CD4-positive, alpha-beta T cell treated with Interferon gamma for 1 hour (primary cell): ENCODE results near the gene TTC9C.
"Not testable (repeated sequence)": the region's sequence is repeated elsewhere in the genome, so short reads cannot be mapped to it uniquely, and the experiment has no call there.

ENCODE experiments used
- DNase-seq: peaks from one replicate; pipeline ENCODE4 v3.0.0-alpha.2; 2020

Gene TTC9C

DNA sequence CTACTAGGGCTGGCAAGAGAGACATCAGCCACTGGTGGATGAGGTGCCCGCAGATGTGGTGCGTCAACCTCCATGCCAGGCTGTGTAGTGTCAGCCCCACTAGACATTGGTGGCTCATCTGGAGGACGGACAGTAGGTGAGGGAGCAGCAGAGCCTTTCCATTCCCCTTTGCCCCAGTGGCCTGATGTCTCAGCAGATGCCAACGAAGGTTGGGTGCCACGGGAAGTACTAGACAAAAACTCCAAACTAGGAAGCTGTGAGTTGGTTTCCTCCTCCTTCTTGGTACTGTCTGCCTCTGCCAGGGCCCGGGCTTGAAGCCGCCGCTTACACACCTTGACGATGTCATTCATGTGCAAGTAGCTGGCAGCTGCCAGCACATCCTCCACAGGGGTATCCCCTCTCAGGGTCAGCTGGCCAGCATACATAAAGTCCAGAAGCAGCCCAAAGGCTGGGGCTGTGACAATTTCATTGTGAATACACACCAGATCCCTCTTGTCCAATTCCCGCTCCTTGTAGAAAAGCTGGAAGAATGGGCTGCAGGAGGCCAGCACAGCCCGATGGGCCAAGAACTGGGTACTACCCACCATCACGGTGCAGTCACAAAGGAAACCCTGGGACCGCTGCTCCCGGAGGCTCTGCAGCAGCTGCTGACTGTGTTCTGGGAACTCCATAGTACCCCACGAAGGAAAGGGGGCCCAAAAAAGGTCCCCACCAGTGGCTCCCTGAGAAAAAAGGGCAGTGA, 24.9 kb downstream of the TTC9C start:
- DNase-seq: no peak

DNA sequence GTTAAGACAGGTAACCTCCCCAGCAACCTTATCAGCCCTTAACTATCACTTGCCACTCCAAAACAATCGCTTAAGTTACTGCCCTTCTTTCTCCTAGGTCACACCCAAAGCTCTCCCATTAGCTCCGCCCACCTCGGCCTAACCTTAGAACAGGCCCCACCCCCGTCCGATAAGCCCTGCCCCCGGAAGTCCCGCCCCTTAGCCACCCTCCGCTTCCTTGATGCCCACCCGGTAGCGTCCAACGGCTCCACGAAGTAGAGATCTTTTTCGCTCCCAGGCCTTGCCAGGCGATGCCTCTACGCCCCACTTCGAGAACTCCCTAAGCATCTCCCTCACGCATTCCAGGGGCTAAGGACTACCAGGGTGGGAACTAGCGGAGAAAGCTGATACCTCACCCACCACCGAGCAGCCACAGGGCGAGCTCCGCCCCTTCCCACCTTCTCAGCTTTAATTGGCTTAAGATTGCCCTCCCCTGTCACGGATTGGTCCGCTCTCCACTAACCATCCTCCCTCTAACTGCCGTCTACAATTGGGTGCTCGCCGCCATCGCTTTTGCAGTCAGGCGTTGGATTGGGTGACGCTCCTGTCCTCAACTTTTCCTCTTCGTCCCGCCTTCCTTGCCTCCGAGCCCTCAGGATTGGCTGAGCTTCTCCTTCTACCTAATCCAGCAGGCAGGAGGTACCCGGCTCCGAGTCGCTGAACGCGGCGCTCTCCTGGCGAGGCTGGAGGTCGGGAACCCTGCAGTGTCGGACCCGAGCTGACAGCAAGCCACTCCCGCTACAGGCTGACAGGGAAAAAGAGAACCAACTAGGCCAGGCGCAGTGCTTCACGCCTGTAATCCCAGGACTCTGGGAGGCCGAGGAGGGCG, 25.7 kb downstream of the TTC9C start, which contains the start of gene ZBTB3:
Gene ZBTB3 (minus strand): TSS at position 425 of the 868 bp plus-strand sequence. CDS start 496 bp downstream, outside the sequence.
- DNase-seq: peak; percentile 99

DNA sequence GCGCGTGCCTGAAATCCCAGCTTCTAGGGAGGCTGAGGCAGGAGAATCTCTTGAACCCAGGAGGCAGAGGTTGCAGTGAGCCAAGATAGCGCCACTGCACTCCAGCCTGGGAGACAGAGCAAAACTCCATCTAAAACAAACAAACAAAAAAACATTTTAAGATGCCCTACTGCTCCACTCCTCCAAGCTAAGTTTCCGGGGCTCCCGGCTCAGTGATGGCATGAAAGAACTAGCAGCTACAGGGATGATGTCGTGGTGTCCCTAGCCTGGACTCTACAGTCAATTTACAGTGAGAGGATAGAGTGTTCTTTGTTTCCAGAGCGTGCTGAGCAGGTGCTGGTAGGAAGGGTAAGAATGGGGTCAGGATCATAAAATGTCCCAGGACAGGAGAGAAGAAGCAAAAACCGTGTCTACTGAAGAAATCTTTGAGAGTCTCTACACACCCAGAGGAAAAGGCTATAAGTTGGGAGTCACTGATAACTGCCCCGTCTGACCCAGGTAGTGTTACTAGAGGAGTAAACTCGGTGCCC, 26.9 kb downstream of the TTC9C start:
- DNase-seq: no peak

DNA sequence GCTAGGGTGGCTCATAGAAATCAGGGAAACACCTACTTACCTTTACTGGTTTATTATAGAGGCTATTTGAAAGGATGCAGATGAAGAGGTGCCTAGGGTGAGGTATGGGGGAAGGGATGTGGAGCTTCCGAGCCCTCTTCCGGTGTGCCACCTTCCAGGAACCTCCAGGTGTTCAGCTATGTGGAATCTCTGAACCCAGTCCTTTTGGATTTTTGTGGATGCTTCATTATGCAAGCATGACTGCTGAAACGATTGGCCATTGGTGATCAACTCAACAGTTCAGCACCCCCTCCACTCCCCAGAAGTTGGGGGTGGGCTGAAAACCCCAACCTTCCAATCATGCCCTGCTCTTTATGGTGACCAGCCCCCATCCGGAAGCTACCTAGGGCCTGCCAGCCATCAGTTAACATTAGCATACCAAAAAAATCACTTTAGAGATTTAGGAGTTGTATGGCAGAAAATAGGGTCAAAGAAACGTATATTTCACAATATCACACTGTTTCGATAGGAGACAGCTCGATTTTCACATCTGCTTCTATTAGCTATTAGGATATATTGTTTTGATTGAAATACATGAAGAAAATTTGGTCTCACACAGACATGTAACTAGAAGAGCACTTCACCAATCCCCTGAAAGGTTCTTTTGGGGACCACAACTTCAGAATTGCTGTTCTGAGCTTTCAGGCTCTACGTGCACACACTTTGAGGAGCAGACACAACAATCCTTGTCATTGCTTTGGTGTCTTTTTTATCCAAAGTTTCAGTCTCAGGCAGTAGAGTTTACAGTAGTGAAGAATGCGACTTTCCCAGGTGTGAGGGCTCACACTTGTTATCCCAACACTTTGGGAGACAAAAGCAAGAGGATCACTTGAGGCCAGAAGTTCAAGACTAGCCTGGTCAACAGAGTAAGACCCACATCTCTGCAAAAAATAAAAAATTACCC, 29.8 kb downstream of the TTC9C start:
- DNase-seq: no peak

DNA sequence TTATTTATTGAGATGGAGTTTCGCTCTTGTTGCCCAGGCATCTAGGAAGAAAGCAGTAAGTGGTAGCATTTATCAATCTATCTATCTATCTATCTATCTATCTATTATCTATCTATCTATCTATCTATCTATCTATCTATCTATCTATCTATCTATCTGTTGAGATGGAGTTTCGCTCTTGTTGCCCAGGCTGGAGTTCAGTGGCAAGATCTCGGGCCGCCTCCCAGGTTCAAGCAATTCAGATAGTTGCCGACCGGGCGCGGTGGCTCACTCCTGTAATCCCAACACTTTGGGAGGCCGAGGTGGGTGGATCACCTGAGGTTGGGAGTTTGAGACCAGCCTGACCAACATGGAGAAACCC, 32.6 kb downstream of the TTC9C start:
- DNase-seq: not testable (repeated sequence)

DNA sequence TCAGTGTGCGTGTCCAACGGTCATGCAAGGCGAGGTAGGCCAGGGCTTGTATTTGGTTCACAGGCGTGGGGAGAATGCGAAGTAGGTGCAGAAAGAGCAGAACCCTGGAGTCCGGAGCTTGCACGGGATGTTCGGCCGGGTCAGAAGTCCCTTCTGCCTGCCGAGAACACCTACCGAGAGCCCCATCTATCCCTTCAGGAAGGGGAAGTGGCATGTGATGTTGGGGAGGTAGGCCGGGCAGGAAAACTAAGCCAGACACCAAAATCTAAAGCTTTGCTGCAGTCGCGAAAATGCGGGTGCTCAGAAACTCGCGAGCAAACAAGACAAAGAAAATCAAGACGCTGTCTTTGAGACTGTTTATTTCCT, 42.5 kb downstream of the TTC9C start:
- DNase-seq: no peak

DNA sequence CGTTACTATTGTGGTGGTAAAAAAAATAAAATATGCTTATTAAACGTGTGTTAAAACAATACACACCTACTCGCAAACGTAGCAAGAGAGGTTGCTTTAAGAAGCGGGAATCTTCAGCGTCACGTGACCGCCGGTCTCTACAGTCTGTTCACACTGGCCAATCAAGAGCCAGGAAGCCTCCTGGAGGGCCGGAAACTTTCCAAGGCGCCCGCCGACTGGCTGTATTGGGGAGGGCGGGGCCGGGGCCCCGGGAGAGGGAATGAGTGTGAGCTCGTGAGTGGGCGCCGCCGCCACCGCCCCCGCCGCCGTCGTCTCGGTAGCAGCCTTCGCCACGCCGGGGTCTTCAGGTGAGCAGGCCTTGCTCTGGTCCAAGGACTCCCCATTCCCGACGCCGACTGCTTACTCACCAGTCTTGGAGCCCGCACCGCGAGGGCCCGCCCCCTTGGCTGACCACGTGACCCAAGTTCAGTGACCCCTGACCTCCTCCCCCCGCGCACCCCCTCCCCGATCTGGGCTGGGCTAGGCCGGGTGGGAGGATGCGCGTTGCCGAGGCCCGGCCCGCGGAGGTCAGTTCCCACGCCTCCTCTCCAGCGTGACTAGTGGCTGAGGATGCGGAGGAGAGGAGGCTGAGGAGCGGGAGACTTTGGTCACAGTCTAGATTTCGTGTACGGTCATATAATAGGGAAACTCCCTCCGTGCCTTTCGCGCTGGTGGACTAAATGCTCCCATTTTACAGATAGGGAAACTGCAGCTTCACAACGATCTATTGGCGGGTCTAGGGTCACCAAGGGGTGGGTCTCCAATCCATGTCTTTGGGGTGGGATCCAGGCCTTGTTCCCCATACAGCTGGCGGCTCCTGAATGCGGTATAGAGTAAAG, 43.1 kb downstream of the TTC9C start, which contains the start of gene TAF6L:
Gene TAF6L (plus strand): TSS at position 253 of the 878 bp plus-strand sequence. CDS start 4,388 bp downstream, outside the sequence.
- peak; percentile 89 for DNase-seq

DNA sequence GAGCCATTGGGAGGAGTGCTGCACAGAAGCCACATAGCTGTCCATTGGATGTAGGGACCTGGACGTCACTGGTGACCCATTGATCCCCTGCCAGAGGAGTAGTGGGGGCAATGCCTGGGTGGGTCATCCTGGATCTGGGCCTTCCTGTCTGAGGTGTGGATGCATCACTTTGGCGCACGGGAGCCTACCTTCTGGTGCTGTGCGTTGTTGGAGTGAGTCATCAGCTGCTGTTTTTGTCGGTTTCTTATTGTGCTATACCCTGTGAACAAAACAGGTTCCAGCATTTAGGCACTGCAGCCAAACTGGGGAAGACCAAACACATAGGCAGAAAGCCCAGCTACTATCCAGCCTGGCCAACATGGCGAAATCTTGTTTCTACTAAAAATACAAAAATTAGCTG, 46.1 kb downstream of the TTC9C start:
- no peak for DNase-seq

DNA sequence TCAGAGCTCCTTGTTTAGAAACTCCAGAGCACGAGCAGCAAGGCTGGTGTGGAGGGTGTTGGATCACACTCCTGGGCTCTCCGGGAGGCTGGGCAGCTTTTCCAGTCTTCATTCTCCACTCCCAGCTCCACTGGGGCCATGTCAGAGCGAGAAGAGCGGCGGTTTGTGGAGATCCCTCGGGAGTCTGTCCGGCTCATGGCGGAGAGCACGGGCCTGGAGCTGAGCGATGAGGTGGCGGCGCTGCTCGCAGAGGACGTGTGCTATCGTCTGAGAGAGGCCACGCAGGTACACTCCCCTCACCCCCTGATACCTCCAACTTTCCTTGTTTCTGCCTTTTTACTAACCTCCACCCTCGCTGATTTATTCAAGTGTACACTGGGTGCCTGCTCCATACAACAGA, 47.4 kb downstream of the TTC9C start:
- no peak for DNase-seq

DNA sequence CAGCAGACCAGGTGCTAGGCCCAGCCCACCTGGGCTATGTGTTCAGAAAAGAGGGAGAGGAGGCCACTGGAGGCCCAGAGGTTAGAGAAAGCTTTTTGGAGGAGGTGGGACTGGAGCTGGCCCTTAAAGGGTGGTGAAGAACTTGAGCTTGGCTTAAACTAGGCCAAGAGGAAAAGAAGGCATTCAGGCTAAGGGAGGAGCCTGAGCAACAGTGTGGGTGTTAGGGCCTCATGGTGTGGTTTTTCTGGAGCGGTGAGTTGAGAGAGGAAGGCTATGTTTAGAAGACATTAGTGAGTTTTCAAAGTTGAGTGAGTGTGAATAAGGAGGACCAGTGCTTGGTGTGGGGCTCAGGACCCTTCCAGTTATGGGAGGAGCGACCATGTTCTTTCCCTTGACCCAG, 49.1 kb downstream of the TTC9C start:
- DNase-seq: no peak

DNA sequence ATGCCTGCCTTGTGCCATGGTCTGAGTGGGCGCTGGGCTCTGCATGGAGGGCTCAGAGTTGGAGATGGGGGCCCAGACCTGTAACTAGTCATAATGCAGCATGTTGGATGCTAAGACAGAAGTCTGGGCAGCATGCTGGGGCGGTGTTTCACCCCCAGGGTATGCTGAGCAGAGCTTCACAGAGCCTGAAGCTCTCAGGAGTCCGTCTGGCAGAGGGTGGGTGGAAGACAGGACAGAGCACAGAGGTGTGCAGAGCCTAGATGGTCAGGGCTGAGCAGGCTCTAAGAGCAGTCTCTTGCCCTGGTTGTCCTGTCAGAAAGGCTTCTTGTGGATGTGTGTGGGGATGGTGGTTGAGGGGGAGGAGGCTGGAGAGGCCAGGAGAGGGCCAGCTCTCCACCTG, 50.2 kb downstream of the TTC9C start:
- no peak for DNase-seq

DNA sequence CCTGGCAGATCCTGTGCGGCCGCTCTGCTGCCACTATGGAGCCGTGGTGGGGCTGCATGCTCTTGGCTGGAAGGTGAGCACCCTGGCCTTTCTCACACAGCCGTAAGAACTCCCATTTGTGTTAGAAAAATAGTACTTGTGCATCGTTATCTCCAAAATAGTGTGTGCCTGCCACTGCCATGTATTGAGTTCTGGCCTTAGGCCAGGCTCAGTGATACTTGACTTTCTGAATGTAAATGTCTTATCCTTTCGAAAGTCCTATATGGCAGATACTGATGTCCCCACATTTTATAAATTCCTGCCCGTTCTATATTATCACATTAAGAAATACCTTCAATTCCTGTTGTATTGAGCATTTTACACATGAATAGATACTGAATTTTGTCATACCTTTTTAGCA, 54.5 kb downstream of the TTC9C start:
- DNase-seq: no peak

DNA sequence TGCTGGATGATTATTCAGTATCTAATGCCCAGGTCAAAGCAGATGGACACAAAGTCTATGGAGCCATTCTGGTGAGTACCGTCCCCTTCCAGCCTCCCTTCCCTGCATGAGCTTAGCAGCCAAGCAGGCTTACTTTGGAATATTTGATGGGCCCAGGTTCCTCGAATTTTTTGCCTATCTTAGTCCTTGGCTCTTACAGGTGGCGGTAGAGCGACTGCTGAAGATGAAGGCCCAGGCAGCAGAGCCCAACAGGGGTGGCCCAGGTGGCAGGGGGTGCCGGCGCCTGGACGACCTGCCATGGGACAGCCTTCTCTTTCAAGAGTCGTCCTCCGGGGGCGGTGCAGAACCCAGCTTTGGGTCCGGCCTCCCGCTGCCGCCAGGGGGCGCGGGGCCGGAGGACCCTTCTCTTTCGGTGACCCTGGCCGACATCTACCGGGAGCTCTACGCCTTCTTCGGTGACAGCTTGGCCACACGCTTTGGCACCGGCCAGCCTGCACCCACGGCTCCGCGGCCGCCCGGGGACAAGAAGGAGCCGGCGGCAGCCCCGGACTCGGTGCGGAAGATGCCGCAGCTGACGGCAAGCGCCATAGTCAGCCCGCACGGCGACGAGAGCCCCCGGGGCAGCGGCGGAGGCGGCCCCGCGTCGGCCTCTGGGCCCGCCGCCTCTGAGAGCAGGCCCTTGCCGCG, 58.2 kb downstream of the TTC9C start:
- peak; percentile 87 for DNase-seq

DNA sequence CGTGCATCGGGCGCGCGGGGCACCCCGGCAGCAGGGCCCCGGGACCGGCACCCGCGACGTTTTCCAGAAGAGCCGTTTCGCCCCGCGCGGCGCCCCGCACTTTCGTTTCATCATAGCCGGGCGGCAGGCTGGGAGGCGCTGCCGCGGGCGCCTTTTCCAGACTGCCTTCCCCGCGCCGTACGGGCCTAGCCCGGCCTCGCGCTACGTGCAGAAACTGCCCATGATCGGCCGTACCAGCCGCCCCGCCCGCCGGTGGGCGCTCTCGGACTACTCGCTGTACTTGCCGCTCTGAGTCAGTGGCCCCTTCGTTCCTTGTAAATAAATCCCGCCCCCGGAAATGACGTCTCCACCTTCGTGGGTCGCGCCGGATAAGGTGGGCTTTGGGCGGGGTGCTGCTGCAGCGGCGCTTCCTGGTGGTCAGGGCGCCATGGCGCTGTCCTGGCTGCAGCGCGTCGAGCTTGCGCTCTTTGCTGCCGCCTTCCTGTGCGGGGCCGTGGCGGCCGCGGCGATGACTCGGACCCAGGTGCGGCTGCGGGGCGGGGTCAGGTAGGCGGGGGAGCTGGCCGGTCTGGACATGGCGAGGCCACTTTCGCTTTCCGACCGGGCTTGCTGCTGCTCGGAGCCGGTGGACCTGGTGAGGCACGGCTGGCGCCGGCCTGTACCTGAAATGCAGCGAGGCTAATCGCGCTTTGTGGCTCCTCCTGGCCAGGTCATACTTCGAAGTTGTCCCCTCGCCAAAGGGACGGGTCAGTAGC, 58.9 kb downstream of the TTC9C start, which contains the start of gene TMEM179B:
Gene TMEM179B (plus strand): TSS at position 398 of the 755 bp plus-strand sequence. CDS start 30 bp downstream, at position 428.
- DNase-seq: peak; percentile 97
